NOMO-1 treated with dmso at 0.1 percent for 144 hours (cell line): ENCODE measurements around the gene ZNF622.

Experiments used
- DNase-seq: peaks from one replicate; lab custom pipeline; 2025; ENCODE audit not compliant: unreplicated experiment; lab: John Stamatoyannopoulos, UW

ZNF622 gene

DNA sequence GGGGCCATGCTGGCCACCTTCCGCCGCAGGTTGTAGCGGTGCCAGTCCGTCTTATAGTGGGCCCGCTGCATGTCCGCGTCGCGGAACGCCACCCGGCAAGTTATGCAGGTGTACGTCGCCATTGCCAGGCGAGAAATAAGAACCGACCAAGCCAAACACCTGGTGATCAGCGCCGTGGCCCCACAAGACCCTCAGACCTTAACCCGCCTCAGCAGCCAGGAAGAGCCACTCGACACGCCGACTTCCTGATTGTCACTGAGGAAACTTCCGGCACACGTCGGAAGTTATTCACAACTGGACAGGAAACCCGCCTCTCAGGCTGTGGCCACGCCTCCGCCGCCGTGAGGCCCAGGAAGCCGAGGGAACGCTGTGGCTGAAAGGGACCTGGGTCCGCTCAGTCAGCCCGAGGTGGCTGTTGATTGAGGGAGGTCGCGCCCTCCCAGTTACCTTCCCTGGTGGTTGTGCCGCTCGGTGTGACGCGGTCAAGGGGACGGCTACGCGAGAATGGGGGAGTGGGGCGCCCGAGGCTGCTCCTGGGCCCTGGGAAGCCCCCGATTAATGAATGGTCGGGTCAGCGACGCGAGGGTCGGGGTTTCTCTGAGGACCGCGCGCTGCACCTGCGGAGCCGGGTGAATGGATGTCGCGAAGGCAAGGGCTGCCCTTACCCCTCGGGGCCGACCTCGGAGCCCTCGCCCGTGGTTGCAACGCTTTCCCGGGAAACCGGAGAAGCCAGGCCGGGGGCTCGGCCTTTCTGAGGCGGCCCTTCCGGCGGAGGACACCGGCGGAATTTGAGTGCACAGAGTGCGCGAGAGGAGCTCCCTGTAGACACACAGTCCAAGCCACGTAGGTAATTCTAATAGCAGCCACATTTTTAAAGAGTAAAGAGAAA, at the start of gene ZNF622:
ZNF622 (minus strand) TSS at position 257 of the 889 bp plus-strand sequence; CDS start at position 122, 135 bp downstream.
- peak; percentile 97 for DNase-seq

DNA sequence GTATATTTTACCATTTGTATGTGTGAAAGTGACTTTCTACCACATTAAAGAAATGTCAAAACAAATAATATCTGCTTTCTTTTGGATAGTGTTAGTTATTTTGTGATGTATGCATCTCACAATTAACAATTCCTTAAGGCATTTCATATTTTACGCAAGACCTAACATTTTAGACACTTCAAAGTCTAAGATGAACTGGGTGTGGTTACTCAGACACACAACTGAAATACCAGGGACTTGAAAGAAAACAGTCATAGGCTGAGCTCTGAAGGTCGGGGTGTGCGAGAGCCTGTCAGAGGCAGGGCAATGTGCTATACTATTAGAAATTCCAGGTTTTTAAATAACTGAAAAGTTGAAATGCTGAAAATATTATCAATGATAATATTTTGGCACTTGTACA, 44.5 kb upstream of the ZNF622 start:
- peak; percentile 4 for DNase-seq

DNA sequence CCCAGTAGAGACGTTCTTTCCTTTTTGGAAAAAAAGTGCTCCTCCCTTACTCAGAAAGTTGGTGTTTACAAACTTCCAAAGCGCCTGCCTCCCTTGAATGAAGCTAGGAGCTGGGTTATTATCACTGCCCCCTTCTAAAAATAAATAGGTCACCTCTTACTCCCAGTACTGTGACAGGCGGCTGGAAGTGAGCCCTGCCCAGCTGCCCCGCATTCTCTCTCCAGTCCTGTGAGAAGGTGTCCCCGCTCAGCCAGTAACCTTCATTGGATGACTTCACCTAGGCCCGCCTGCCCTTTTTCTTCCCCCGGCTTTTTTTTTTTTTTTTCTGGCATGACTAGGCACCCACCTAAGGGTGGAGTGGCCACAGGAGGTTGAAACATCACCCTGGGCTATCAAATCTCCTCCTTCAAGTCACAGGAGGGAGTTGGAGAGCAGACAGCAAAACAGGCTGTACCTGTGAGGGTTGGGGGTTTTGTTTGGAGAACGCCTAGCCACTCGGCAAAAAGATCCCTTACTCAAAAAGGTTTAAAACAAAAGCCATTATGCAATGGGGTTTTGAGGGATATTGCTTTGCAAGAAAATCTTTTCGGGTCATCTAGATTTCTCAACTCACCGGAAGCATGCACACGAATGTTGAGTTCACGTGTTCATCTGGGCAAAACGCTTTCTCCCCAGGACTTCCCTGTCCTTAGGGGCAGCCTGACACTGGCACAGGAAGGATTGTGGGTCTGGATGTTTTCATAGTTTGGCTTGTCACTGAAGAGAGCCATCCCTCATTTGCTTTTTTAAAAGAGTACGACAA, 43.3 kb upstream of the ZNF622 start:
- DNase-seq, result peak; percentile 87

DNA sequence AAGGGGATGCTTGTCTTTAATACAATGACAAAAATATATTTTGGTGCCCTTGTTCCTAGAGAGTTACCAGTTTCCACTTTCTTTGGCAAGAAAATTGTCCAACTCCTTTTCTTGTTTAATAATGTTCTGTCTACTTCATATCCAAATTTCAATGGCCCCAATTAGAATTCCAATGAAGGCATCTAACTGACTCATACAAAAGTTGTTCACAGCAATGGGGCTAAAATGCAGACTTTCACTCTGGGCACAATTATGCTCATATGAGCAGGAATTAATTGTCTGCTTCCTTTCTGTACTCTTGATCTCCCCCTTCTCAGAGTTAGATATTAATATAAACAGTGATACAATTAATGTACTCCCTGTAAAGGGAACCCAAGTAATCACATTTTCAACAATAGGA, 42.1 kb upstream of the ZNF622 start:
- no peak for DNase-seq

- DNase-seq, result no peak
Observed at GRCh38 chr5:16505904-16506303, 40.3 kb upstream of the ZNF622 start.

DNA sequence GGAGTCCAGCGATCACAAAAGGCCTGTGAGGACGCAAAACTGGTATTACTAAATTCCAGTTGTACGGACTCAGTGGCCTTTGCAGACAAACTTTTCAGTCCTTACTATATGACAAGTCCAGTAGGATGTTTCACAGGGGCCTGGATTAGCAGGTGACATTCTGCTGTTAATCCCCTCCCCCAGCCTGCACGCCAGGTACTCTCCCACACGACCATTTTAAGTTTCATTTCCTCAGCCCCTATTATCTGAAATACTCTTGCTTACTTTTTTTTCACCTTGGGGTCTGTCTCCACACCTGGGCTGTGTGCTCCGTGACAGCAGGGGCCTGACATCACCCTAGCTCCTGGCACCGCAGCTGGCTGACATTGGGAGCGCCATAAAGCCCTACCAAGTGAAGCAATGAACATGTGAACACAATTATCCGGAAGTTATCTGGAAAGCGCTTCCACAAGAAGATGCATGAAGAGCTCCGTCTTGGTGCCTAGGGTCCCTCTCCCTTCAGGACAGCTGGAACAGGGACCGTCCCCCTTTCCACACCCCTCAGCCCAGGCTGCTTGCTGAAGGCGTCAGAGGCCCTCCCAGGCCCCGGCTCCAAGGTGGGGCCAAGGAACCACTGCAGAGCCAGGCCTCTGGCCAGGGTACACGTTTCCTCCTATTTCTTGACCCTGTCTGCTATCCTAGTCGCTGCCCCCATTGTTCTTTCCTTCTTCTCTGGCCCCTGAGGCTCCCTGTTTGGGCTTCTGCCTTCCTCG, 39.7 kb upstream of the ZNF622 start:
- DNase-seq, result no peak

DNA sequence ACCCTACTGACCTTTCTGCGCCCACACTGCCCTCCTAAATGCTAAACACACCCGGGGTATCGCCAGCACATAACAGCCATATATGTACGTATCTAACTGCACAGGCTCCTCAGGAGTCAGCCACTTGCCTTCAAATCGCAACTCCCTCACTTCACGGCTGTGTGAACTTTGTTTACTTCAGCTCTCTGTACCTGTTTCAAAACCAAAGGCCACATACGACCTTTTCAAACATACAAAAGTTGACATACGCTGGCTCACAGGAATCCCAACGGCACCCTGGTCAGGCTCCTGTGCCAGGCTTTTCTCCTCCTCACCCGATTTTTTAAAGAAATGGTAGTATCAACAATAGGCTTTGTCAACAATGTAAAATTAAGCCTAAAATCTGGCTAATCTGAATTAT, 39.0 kb upstream of the ZNF622 start:
- no peak for DNase-seq

DNA sequence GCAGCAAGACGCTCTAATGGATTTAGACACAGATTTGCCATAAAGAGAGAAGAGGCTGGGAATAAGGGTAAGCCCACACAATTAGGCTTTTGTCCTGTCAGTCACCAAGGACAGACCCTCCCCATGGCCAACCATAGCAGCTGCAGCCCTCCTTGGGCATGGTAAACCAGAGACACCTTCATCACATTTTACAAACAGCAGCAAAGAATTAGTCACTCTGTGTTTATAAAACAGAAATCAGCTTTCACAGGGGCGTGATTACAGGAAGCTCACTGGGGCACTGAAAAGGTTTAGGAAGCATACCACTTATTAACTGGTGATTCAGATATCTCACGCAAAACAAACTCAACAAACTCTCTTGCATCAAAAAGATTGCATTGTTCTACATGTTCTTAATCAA, 37.3 kb upstream of the ZNF622 start:
- no peak for DNase-seq

DNA sequence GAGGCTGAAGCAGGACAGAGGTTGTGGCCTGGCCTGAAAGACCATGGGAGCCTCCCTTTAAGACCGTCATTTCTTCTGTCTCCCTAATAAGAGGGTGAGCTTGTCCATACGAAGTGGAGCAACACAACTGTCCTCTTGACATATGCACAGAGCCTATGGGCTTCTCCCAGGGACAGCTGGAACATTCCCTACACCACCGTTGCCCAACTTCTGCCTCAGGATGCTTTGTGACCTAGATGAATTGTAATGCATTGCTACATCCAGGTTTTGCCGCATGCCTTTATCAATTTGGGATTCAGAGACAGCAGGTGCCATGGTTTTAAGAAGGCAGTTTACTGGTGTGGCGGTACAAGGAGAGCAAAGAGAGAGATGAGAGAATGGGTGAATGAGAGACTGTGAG, 34.4 kb upstream of the ZNF622 start:
- no peak for DNase-seq

DNA sequence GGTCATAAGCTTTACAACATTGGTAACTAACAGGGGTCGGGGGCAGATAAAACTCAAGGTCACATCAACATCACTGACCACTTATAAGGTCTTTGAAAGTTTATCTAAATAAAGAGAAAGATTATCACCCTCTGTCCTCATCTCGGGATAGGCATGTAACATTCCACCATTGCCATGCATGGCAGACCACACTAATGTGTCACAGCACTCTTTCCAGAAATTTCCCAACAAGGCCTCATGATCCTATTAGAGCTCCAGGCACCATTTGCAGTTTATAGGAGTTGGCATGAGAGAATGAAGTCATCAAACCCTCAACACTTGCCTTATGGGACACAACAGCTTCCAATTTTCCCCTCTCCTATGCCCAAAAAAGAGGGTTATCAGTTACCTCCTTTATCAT, 31.9 kb upstream of the ZNF622 start:
- DNase-seq, result no peak

DNA sequence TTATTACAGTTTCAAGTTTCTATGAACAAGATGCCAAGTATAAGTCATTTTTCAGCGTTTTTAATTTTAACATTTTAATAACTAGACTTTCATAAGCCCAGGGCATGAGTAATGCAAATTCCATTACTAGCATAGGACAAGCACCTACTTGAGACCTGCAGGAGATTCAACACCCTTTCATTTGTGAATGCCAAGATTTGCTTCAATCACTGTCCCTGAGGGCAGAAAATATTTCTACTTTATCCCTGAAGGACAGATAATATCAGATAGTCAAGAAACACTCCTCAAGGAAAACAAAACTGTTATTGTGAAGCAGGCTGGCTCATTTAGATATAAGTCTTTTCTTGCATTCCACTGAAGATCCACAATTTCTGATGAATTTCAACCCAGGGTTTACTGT, 27.7 kb upstream of the ZNF622 start:
- no peak for DNase-seq

- DNase-seq, result no peak
Observed at GRCh38 chr5:16492398-16493140, 27.0 kb upstream of the ZNF622 start.

DNA sequence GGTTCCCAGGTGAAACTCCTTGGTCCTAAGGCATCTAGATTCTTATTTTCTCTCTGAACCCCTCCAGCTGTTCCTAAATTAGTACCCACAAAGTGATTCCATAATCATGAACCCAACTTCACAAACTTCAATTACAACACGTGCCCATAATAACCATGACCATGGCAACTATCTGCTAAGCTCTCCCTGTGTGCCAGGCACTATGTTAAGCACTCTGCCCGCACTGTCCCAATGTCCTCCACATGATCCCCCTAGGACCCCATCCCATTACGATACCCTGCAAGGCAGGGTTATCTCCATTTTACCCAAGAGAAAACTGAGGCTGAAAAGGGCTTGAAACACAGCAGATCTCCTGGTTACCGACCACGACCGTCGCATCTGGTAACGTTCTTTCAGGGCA, 25.3 kb upstream of the ZNF622 start:
- no peak for DNase-seq

- DNase-seq, result peak; percentile 49
Observed at GRCh38 chr5:16489322-16489791, 23.8 kb upstream of the ZNF622 start.

DNA sequence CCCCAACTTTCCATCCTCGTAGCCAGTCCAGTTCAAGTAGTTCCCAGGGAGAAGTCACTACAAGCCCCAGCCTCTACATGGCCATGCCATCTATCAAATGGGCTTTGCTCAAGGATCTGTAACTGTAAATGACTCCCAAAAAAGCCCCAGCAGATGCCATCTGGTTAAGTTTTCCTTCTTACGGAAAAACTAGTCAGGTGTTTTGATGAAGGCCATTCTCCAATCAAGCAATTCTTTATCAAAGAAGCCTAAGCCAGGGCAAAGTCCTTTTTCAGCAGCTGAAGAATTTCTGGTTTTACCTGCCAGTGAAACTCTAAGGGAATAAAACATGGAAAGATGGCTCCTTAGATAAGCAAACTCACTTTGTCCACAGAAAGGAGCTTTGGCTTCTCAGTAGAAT, 21.9 kb upstream of the ZNF622 start:
- no peak for DNase-seq

- DNase-seq, result no peak
Observed at GRCh38 chr5:16486711-16487111, 21.1 kb upstream of the ZNF622 start.

- DNase-seq, result no peak
Observed at GRCh38 chr5:16485656-16486055, 20.1 kb upstream of the ZNF622 start.

DNA sequence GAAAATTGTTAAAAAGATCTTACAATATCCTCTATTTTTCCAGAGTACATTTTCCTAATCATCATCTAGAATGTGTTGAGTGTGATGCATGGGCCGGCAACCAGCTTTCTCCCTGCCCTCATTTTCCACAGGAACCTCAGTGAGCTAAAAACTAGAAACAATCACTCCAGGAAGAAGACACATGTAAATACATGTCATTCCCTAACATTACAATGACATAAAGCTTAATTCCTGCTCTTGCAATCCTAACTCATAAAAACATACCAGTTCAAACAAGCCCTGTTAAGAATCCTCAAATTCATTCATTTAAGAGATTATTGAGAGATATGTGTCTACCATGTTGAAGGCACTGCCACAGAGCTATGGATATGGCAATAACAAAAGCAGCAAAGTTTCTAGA, 18.5 kb upstream of the ZNF622 start:
- DNase-seq, result no peak

GRCh38 chr5:16483361-16483760, 17.8 kb upstream of the ZNF622 start:
- DNase-seq, result no peak

GRCh38 chr5:16482891-16483290, 17.3 kb upstream of the ZNF622 start:
- DNase-seq, result no peak
